Uterus (tissue), 4 donors: ENCODE data around the gene MID1IP1. TPM values are rescaled to one million over a fixed set of nuclear protein-coding genes. Genes with fewer than 3 reads are reported as not detected.

Source experiments
- DNase-seq, 2 donors: peaks; one replicate each; pipeline ENCODE4 v3.0.0-alpha.2; 2019 to 2020
- H3K27ac ChIP-seq, 2 donors: fragments of 200-600 bp; sonication (generic); 1 replicate in 1 of 2; 2 replicates in 1 of 2; pipeline ENCODE4 v1.5.1; 2016 to 2018
- H3K27me3 ChIP-seq, 2 donors: fragments of 200-600 bp; sonication (generic); one replicate each; pipeline ENCODE4 v1.5.1; 2018 to 2019; ENCODE audit warnings: control low read depth in 1 of 2
- H3K36me3 ChIP-seq, 2 donors: fragments of 200-600 bp; sonication (generic); one replicate each; pipeline ENCODE4 v1.5.1; 2019; ENCODE audit warnings: control low read depth in 1 of 2
- H3K4me1 ChIP-seq, 2 donors: fragments of 200-600 bp; sonication (generic); one replicate each; pipeline ENCODE4 v1.5.1; 2018 to 2019; ENCODE audit warnings: control low read depth in 1 of 2
- H3K4me3 ChIP-seq, 2 donors: fragments of 200-600 bp; sonication (generic); 1 replicate in 1 of 2; 2 replicates in 1 of 2; pipeline ENCODE4 v1.5.1; 2018 to 2019; ENCODE audit warnings: mild to moderate bottlenecking in 1 of 2
- H3K9me3 ChIP-seq, 2 donors: fragments of 200-600 bp; sonication (generic); one replicate each; pipeline ENCODE4 v1.5.1; 2019; ENCODE audit warnings: control low read depth in 1 of 2
- CTCF ChIP-seq, 4 experiments: fragments of 200-600 bp in 2 of 4; fragments of 450-650 bp in 2 of 4; sonication (generic) in 2 of 4; IDR thresholded peaks; one replicate each; pipeline ENCODE4 v1.5.1; 2016 to 2019; ENCODE audit warnings: antibody characterized with exemption in 4 of 4, mild to moderate bottlenecking in 2 of 4, moderate library complexity in 1 of 4
- POLR2A ChIP-seq, 2 donors: fragments of 450-650 bp; IDR thresholded peaks; one replicate each; pipeline ENCODE4 v1.6.1; 2016; ENCODE audit warnings: antibody characterized with exemption in 2 of 2, mild to moderate bottlenecking in 1 of 2, moderate library complexity in 1 of 2
- intact Hi-C: fragments of 100-400 bp; cut with DNase I; formaldehyde crosslinking; loops from one replicate; pipeline ENCODE4 v1.15.1; 2023; ENCODE audit warnings: low total_unique reads
- total RNA-seq, 4 donors: library from RNA; depleted of rRNA in 3 of 4; stranded (reverse); fragments of >200 nt in 3 of 4; gene quantifications; one replicate each; pipeline versions ENCODE4 v1.1.0 to v1.2.4, GENCODE V29; 2014 to 2023
- donor health status: DM: yes; HTN: yes; CAD: no.

The MID1IP1 gene
- total RNA-seq, 4 donors from 2014 or later: 13.1 to 39.4 (median 27.9) TPM

GRCh38 chrX:38831949-38832348 is 30.7 kb downstream of the MID1IP1 start:
- Histone ChIP-seq H3K36me3 (no peaks in the 10 kb centered on the region), H3K27ac (no peak overlapping the region), H3K4me1 (no peaks in the 10 kb centered on the region), H3K27me3 (no peaks in the 10 kb centered on the region), H3K9me3 (no peaks in the 10 kb centered on the region), H3K4me3 (no peak overlapping the region)
- no peak for TF ChIP-seq POLR2A (IDR thresholded peaks at IDR 0.05)
- TF ChIP-seq CTCF (IDR thresholded peaks at IDR 0.05): no peak
- intact Hi-C loops: no loop called here
- DNase-seq: no peak

- Histone ChIP-seq H3K9me3 (no peaks in the 10 kb centered on the region), H3K36me3 (no peaks in the 10 kb centered on the region), H3K4me1 (no peaks in the 10 kb centered on the region), H3K27me3 (no peaks in the 10 kb centered on the region), H3K4me3 (no peak overlapping the region), H3K27ac (no peak overlapping the region)
- intact Hi-C loops: no loop called here
- no peak for DNase-seq
- TF ChIP-seq CTCF (IDR thresholded peaks at IDR 0.05): no peak
- no peak for TF ChIP-seq POLR2A (IDR thresholded peaks at IDR 0.05)
These were observed 36.1 kb downstream of the MID1IP1 start for GRCh38 chrX:38837389-38837788.

GRCh38 chrX:38839277-38839676 is 38.0 kb downstream of the MID1IP1 start:
- TF ChIP-seq POLR2A (IDR thresholded peaks at IDR 0.05) (no peak), CTCF (IDR thresholded peaks at IDR 0.05) (no peak)
- intact Hi-C loops: no loop called here
- Histone ChIP-seq H3K27ac (no peak overlapping the region), H3K4me1 (no peaks in the 10 kb centered on the region), H3K9me3 (no peaks in the 10 kb centered on the region), H3K27me3 (no peaks in the 10 kb centered on the region), H3K36me3 (no peaks in the 10 kb centered on the region), H3K4me3 (no peak overlapping the region)
- DNase-seq: no peak

- H3K27ac ChIP-seq: no peak overlapping the region
- no peak overlapping the region for H3K4me3 ChIP-seq
- TF ChIP-seq CTCF (IDR thresholded peaks at IDR 0.05): no peak
- TF ChIP-seq POLR2A (IDR thresholded peaks at IDR 0.05): no peak
- intact Hi-C loops: no loop called here
- no peaks in the 10 kb centered on the region for H3K36me3 ChIP-seq
- no peaks in the 10 kb centered on the region for H3K27me3 ChIP-seq
- no peak for DNase-seq
- no peaks in the 10 kb centered on the region for H3K4me1 ChIP-seq
- no peaks in the 10 kb centered on the region for H3K9me3 ChIP-seq
These were observed 38.7 kb downstream of the MID1IP1 start for GRCh38 chrX:38839944-38840343.

- H3K27ac ChIP-seq: no peak overlapping the region
- H3K36me3 ChIP-seq: no peaks in the 10 kb centered on the region
- H3K4me3 ChIP-seq: no peak overlapping the region
- no peaks in the 10 kb centered on the region for H3K4me1 ChIP-seq
- TF ChIP-seq CTCF (IDR thresholded peaks at IDR 0.05): no peak
- intact Hi-C loops: no loop called here
- no peaks in the 10 kb centered on the region for H3K27me3 ChIP-seq
- no peak for DNase-seq
- H3K9me3 ChIP-seq: no peaks in the 10 kb centered on the region
These were observed 40.5 kb downstream of the MID1IP1 start for GRCh38 chrX:38841750-38842149.
